HG03520 (cell line): Measurements from ENCODE around the gene ZNF680.
A peak's percentile ranks its signal among the peaks of the same experiment; 100 is the strongest.
"Not testable (repeated sequence)": the region's sequence is repeated elsewhere in the genome, so short reads cannot be mapped to it uniquely, and the experiment has no call there.

ENCODE experiments used
- ATAC-seq: cut with Tn5 transposase; IDR thresholded peaks from one replicate; pipeline ENCODE4 v1.9.1; 2021; ENCODE audit warnings: mild to moderate bottlenecking, moderate library complexity; ENCODE audit not compliant: unreplicated experiment

Gene ZNF680

DNA sequence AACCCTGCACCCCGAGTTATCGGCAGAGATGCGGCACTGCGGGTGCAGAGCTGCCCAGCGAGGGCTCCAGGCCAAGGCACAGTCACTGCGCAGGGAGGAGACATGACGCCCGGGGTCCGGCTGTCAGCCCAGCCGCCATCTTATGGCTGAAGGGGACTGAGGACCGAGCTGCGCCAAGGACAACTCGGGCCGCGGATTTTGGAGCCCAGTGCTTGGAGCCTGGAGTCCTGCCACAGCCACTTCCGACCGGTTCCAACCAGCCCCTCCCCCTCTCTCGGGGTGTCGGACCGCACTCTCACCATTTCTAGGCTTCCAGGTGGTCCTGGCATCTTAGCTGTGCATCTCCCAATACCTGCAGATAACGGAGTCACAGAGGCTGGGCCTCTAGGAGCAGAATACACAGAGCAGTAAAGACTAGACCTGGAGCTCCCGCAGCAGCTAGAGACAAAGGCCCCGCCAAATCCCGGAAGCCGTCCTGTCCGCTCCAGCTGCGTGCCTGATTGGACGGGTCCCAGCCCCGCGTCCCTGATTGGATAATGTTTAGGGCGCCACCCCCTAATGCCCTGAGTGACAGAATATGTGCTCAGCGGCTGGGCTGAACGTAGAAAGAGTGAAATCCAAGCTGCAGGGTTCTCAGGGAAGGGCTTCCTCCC is at the start of gene ZNF680:
Gene ZNF680 (minus strand): TSS at position 446 of the 653 bp plus-strand sequence. CDS start 117 bp downstream, at position 329.
- ATAC-seq: peak; percentile 99

- ATAC-seq: no peak
Measured at GRCh38 chr7:64612452-64612851, 49.6 kb upstream of the ZNF680 start.

DNA sequence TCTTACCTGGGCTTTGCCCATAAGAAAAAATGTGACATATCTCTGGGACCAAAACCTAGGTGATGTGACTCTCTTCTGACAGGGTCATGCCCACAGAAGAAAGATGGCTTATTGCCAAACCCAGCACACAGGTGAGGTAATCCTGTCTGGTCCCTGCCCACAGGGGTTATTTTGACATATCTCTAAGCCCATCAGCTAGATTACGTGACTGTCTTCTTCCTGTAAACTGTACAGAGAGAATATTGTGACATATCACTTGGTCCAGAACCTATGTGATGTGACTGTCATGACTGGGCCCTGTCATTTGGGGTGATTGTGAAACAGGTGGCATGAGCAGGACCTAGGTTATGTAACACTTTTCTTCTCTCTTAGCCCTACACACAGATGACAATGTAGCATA is 48.8 kb upstream of the ZNF680 start:
- no peak for ATAC-seq

GRCh38 chr7:64610997-64611396 is 48.1 kb upstream of the ZNF680 start:
- ATAC-seq: no peak

DNA sequence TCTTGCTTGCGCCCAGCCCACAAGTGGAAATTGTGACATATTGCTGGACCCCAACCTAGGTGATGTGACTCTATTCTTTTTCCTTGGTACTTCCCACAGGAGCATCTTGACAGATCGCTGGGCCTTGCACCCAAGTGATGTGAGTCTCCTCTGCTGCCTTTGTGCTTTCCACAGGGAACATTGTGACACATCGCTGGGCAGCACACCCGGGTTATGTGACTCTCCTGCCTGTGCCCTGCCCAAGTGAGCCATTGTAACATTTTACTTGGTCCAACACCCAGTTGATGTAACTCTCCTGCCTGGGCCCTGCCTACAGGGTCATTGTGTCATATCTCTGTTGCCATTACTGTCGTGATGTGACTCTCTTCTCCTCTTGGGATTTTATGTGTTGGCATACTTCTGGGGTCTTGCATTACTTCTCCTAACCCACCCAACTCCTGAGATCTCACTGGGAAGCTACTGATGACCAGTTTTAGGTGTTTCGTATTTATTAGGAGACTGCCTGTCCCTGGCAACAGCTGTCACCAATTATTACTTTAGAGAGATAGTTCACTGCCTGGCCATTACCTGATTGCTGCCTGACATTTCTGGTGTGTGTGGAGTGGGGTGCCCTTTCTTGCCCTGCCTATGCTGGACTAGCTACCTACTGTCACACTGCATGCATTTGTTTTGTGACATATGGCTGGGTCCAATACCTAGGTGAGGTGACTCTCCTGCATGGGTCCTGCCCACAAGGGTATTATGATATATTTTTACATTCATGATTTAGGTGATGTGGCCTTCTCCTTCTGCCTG is 45.4 kb upstream of the ZNF680 start:
- no peak for ATAC-seq

- ATAC-seq: no peak
Measured at GRCh38 chr7:64606385-64606784, 43.5 kb upstream of the ZNF680 start.

GRCh38 chr7:64603271-64603670 is 40.4 kb upstream of the ZNF680 start:
- no peak for ATAC-seq

DNA sequence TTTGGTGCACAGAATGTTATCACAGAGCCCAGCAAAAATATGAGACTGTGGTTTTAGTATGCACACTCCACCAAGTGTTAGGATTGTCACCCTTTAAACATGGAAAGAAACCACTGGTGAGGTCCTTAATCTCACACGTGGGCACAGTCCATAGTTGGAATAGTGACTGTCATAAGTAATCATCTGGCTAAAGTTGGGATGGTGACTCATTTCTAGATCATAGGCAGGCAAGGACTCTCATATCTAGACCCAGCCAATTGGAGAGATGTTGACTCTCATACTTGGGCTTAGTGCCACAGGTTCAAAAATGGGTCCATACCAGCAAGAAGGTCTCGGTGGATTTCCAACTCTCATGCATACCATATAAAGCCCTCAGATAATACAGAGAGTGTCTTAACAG is 39.6 kb upstream of the ZNF680 start:
- ATAC-seq: no peak

DNA sequence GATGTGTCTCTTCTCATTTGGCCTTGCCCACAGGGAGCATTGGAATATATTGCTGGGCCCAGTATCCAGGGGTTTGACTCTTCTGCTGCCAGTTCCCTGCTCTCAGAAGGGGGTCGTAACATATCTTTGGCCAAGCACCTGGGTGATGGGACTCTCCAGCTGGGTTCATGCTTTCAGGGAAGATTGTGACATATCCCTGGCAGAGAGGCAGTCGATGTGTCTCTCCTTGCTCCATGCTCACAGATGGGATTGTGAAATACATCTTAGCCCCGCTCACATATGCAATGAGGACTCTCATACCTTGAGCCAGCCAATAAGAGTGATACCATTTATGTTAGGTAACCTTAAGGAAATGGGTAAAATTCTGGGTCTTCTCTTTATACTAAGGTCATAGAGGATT is 39.2 kb upstream of the ZNF680 start:
- ATAC-seq: no peak

DNA sequence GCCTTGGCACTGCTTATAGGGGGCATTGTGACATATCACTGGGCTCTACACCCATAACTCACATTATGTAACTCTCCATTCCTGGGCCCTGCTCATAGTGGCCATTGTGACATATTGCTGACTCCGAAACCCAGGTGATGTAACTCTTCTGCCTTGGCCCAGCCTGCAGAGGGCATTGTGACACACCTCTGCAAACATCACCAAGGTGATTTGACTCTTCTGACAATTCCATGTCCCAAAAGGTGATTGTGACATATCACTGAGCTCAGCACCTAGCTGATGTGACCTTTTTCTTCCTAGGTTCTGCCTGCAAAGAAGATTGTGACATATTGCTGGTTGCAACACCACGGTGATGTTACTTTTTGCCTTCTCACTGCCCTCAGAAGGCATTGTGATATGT is 36.5 kb upstream of the ZNF680 start:
- no peak for ATAC-seq

GRCh38 chr7:64590971-64591370 is 28.1 kb upstream of the ZNF680 start:
- no peak for ATAC-seq

- ATAC-seq: no peak
Measured at GRCh38 chr7:64581926-64582894, 19.3 kb upstream of the ZNF680 start.

- no peak for ATAC-seq
Measured at GRCh38 chr7:64581391-64581790, 18.5 kb upstream of the ZNF680 start.

DNA sequence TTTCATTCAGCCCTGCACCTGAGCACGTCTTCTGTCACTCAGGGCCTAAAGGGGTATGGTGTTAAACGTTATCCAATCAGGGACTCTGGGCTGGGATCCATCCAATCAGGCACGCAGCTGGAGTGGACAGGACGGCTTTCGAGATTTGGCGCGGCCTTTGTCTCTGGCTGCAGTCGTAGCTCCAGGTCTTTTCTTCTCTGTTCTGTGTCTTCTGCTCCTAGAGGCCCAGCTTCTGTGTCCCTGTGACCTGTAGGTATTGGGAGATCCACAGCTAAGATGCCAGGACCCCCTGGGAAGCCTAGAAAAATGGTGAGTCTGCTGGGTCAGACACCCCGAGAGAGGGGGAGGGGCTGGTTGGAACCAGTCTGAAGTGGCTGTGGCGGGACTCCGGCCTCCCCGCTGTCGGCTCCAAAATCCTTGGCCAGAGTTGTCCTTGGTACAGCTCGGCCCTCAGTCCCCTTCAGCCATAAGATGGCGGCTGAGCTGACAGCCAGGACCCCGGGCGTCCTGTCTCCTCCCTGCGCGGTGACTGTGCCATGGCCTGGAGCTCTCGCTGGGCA is 11.7 kb upstream of the ZNF680 start:
- no peak for ATAC-seq

DNA sequence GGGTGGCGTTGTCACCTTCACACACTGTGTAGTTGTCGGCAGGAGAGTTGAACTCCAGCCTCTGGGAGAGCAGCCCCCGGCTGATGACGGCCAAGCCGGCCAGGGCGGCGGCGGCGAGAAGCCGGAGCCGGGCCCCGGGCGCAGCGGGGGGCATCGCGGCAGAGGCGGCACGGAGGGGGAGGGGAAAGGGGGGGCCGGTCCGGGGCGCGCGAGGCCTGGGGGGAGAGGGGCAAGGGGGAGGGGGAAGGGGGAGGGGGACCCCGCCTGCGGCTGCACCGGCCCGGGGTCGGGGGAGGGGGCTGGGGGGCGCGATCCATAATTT is 7.4 kb upstream of the ZNF680 start:
- not testable (repeated sequence) for ATAC-seq

DNA sequence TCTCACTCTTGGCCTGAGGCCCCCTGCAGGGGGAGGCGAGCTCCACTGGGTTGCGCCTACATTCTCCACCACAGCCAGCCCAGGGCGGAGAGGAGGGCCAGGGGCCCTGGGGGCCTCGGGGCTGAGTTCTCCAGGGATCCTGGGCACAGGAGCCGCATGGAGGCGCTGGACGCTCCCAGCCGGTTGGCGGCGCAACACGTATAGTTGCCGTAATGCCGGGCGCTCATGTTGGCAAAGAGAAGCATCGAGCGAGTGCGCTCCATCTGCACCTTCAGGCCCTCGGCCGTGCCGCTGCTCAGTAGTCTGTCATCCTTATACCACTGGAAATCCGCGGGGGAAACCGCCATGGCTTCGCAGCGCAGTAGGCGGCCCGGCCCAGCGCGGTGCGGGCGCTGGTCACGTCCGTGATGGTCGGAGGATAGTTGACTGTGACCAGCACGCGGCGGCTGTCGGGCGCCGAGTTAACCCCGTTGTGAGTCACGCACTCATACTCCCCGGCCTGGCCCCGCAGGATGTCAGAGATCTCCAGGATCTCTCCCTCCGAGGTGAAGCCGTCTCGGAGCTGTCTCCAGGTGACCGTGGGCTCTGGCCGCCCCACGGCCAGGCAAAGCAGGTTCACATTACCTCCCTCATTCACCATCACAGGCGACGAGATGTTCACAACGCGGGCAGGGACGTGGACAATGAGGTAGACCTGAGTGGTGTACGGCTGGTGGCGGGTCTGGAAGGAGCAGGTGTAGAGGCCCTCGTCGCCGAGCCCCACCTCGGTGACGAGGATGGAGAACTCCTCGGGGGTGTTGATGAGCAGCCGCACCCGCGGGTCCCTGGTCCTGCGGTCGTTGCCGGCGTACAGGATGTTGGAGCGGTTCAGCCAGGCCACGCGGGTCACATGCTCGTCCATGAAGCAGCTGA is 6.8 kb upstream of the ZNF680 start:
- ATAC-seq: not testable (repeated sequence)

DNA sequence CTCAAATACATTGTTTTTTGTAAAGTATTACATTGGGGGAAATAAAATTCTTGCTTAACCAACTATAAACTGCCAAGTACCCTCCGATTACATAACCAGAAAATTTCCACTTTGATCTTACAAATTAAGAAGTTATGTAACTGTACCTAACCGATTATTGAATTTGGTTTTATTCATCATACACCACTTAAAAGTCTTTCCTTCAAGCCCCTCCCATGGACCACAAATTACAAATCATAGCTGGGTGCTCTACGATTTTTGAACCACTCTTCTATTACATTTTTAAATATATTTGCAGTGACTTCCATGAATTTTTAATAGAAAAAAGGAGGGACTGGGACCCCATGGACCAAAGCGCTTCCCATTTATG is 630 bp downstream of the ZNF680 start:
- no peak for ATAC-seq

DNA sequence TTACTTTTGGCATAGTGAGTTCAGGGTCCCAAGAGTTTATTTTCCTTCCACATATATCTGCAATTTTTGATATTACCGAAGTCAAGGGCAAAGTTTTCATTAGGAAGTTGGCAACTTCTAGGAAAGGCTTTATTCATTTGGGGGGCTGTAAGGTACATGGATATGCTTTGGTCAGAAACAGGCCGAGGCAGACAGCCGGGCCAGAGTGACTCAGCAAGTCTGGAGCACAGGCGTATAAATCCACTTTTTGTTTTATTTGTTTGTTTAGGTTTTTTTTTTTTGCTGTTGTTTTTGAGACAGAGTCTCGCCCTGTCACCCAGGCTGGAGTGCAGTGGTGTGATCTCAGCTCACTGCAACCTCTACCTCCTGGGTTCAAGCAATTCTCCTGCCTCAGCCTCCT is 3.7 kb downstream of the ZNF680 start:
- ATAC-seq: no peak

- no peak for ATAC-seq
Measured at GRCh38 chr7:64558781-64559180, 4.1 kb downstream of the ZNF680 start.

DNA sequence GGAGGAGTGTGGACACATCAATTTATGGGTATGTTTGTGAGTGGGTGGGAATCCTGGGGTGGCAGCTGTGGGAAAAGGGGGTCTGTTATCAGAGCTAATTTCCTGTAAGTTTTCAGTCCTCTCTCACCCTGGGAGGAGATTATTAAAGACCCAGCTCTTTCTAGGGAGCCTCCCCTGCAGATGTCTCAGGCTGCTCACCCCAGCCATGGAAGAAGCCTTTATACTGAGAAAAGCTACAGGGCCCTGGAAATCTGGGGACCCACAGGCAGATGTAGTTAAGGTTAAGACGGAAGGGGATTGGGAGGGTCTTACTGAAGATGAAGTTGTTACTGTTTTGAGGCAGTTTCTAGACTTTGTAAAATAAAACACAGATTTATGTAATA is 4.6 kb downstream of the ZNF680 start:
- ATAC-seq: no peak
